Astrocyte (in vitro differentiated cells and primary cell): ENCODE results near the gene WDR47.
"Not testable (repeated sequence)": the region's sequence is repeated elsewhere in the genome, so short reads cannot be mapped to it uniquely, and the experiment has no call there.

Experiments
- CTCF ChIP-seq: IDR thresholded peaks from 2 replicates; pipeline ENCODE4 v1.5.1; 2011; ENCODE audit warnings: low read depth, mild to moderate bottlenecking, inconsistent platforms, low read length, moderate library complexity; ENCODE audit not compliant: insufficient read depth
- EZH2 ChIP-seq: IDR thresholded peaks from 2 replicates; pipeline ENCODE4 v1.6.1; 2012; ENCODE audit warnings: mild to moderate bottlenecking, low read length, inconsistent platforms; ENCODE audit not compliant: insufficient read depth

- TF ChIP-seq CTCF, EZH2: not testable (repeated sequence)
Observed at GRCh38 chr1:109017719-109018118, 24.2 kb downstream of the WDR47 start.
